NCI-H2081 treated with DMSO at 0.1 percent for 48 hours (cell line): Measurements from ENCODE around the gene NPIPA8.
"Not testable (repeated sequence)": the region's sequence is repeated elsewhere in the genome, so short reads cannot be mapped to it uniquely, and the experiment has no call there.

Experiments used
- DNase-seq: peaks from one replicate; lab custom pipeline; 2025; lab: John Stamatoyannopoulos, UW

Gene NPIPA8

GRCh38 chr16:18276756-18277155, 59.8 kb downstream of the NPIPA8 start:
- not testable (repeated sequence) for DNase-seq

GRCh38 chr16:18270171-18270570, 66.4 kb downstream of the NPIPA8 start:
- not testable (repeated sequence) for DNase-seq
